Activated CD4-positive, CD25-positive, alpha-beta regulatory T cell treated with anti-CD3 and anti-CD28 coated beads, Interleukin-2, amount 50 U/mL, for 16 hours (primary cell): ENCODE data around the gene WDR81.
A peak's percentile ranks its signal among the peaks of the same experiment; 100 is the strongest.
"Not testable (repeated sequence)": the region's sequence is repeated elsewhere in the genome, so short reads cannot be mapped to it uniquely, and the experiment has no call there.

Experiments
- DNase-seq: peaks from one replicate; pipeline ENCODE4 v3.0.0-alpha.2; 2020; ENCODE audit warnings: low read depth, low spot score

WDR81 gene

GRCh38 chr17:1753767-1754429 lies 29.4 kb downstream of the WDR81 start:
- no peak for DNase-seq

GRCh38 chr17:1754430-1755112 lies 30.1 kb downstream of the WDR81 start:
- no peak for DNase-seq

- no peak for DNase-seq
Observed at GRCh38 chr17:1755252-1755826, 30.8 kb downstream of the WDR81 start.

GRCh38 chr17:1755827-1756262 lies 31.3 kb downstream of the WDR81 start:
- DNase-seq: no peak

- DNase-seq: no peak
Observed at GRCh38 chr17:1758807-1759206, 34.3 kb downstream of the WDR81 start.

- DNase-seq: no peak
Observed at GRCh38 chr17:1759529-1759928, 35.0 kb downstream of the WDR81 start.

GRCh38 chr17:1762233-1762900 lies 37.9 kb downstream of the WDR81 start:
- no peak for DNase-seq

GRCh38 chr17:1762901-1763898 lies 38.7 kb downstream of the WDR81 start:
- no peak for DNase-seq

- DNase-seq: peak; percentile 8
Observed at GRCh38 chr17:1764284-1764683, 39.8 kb downstream of the WDR81 start.

GRCh38 chr17:1764705-1765104 lies 40.2 kb downstream of the WDR81 start:
- DNase-seq: not testable (repeated sequence)

GRCh38 chr17:1765576-1765975 lies 41.1 kb downstream of the WDR81 start:
- no peak for DNase-seq

- DNase-seq: no peak
Observed at GRCh38 chr17:1766382-1767135, 42.1 kb downstream of the WDR81 start.

GRCh38 chr17:1767358-1767757 lies 42.9 kb downstream of the WDR81 start:
- DNase-seq: no peak

- no peak for DNase-seq
Observed at GRCh38 chr17:1769822-1770477, 45.4 kb downstream of the WDR81 start.

- not testable (repeated sequence) for DNase-seq
Observed at GRCh38 chr17:1773000-1773695, 48.6 kb downstream of the WDR81 start.

GRCh38 chr17:1773696-1774181 lies 49.2 kb downstream of the WDR81 start:
- DNase-seq: no peak

- no peak for DNase-seq
Observed at GRCh38 chr17:1774390-1775176, 50.1 kb downstream of the WDR81 start.

GRCh38 chr17:1776328-1776727 lies 51.8 kb downstream of the WDR81 start:
- DNase-seq: no peak
